Caco-2 (cell line): Measurements from ENCODE around the gene TSPAN1. TPM values are rescaled to one million over a fixed set of nuclear protein-coding genes. Genes with fewer than 3 reads are reported as not detected.

Experiments used
- BruUV-seq: library from RNA; stranded (reverse); fragments of 400-500 nt; replicated peaks from 2 replicates; lab custom pipeline; 2021; lab: Mats Ljungman, UMichigan
- CTCF ChIA-PET: fragments of 300-600 bp; sonication (Branson Sonifier 250); formaldehyde crosslinking; loops from one replicate; lab custom pipeline; 2022; ENCODE audit warnings: antibody characterized with exemption; lab: Charles Lee
- POLR2A ChIA-PET: fragments of 300-600 bp; sonication (Branson Sonifier 250); formaldehyde crosslinking; loops from one replicate; lab custom pipeline; 2022; ENCODE audit warnings: antibody characterized with exemption; lab: Charles Lee
- DNase-seq, 2 experiments: peaks; one replicate each; pipeline versions ENCODE4 v3.0.0 to v3.0.0-alpha.2; 2020 to 2022
- H3K27me3 ChIP-seq: replicated peaks from 2 replicates; pipeline ENCODE4 v1.6.0; 2011; ENCODE audit warnings: low read length; ENCODE audit not compliant: control insufficient read depth, insufficient read depth
- H3K36me3 ChIP-seq: 2 replicates; pipeline ENCODE4 v1.5.1; 2011; ENCODE audit warnings: low read length; ENCODE audit not compliant: control insufficient read depth, insufficient read depth
- H3K4me1 ChIP-seq: fragments of 250-450 bp; sonication (Bioruptor Pico); 2 replicates; pipeline ENCODE4 v1.5.1; 2020; ENCODE audit warnings: mild to moderate bottlenecking
- H3K4me3 ChIP-seq: 2 replicates; pipeline ENCODE4 v1.5.1; 2011; ENCODE audit warnings: low read depth, mild to moderate bottlenecking, control low read depth, low read length
- H3K9me3 ChIP-seq: fragments of 250-450 bp; sonication (Bioruptor Pico); 2 replicates; pipeline ENCODE4 v1.5.1; 2020; ENCODE audit warnings: mild to moderate bottlenecking, moderate library complexity
- H3K27ac Mint-ChIP-seq: one replicate; pipeline ENCODE4 v1.8.0; 2022; ENCODE audit warnings: mixed read lengths; ENCODE audit not compliant: unreplicated experiment
- H3K27me3 Mint-ChIP-seq: one replicate; pipeline ENCODE4 v1.8.0; 2022; ENCODE audit warnings: mixed read lengths; ENCODE audit not compliant: insufficient read depth, unreplicated experiment
- H3K36me3 Mint-ChIP-seq: one replicate; pipeline ENCODE4 v1.8.0; 2022; ENCODE audit warnings: mild to moderate bottlenecking, mixed read lengths; ENCODE audit not compliant: insufficient read depth, unreplicated experiment
- H3K4me1 Mint-ChIP-seq: one replicate; pipeline ENCODE4 v1.8.0; 2022; ENCODE audit warnings: low read depth, mixed read lengths; ENCODE audit not compliant: unreplicated experiment
- H3K4me3 Mint-ChIP-seq: one replicate; pipeline ENCODE4 v1.8.0; 2022; ENCODE audit warnings: mild to moderate bottlenecking, moderate library complexity, mixed read lengths; ENCODE audit not compliant: unreplicated experiment
- H3K9me3 Mint-ChIP-seq: one replicate; pipeline ENCODE4 v1.8.0; 2022; ENCODE audit warnings: mixed read lengths; ENCODE audit not compliant: unreplicated experiment
- intact Hi-C: fragments of 100-400 bp; cut with micrococcal nuclease; formaldehyde crosslinking; loops from one replicate; pipeline ENCODE4 v1.10.0; 2022; ENCODE audit not compliant: unreplicated experiment
- total RNA-seq: library from RNA; stranded (reverse); gene quantifications from 2 replicates; pipeline ENCODE4 v1.2.3, GENCODE V29; 2022
- TF ChIP-seq, protein P1 (sequence below), 2 experiments: fragments of 200-600 bp in 1 of 2; IDR thresholded peaks; 1 replicate in 1 of 2; 2 replicates in 1 of 2; pipeline versions ENCODE4 v1.5.1 to v1.8.0; 2011 to 2022; ENCODE audit warnings: antibody characterized with exemption in 1 of 2, control low read depth in 1 of 2, inconsistent platforms in 1 of 2, low read depth in 1 of 2, low read length in 1 of 2, mild to moderate bottlenecking in 1 of 2, moderate library complexity in 1 of 2; ENCODE audit not compliant: insufficient read depth in 1 of 2, severe bottlenecking in 1 of 2, unreplicated experiment in 1 of 2

TSPAN1 gene
- total RNA-seq, 1 experiment from 2014 or later, result 0.34 TPM

DNA sequence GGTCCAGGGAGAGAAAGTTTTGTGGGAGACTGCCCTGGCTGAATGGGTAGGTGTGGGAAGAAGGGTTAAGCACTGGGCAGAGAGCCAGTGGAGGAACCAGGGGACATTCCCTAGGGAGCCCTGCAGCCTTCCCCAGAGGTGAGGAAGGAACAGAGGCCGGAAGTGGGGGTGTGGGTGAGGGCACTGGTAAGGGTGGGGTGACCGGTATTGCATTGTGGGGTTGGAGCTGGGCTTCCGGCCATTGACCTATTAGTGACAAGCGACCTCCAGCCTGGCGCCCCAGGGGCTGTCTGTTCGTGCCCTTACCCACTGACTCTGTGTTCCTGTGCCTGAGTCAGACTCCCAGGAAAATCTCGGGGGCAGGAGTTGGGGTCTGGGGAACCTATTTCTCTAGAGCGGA lies 3.5 kb upstream of the TSPAN1 start:
- DNase-seq, result no peak
- H3K4me3 Mint-ChIP-seq, result no peak overlapping the region
- H3K27ac Mint-ChIP-seq, result no peak overlapping the region
- CTCF ChIA-PET, result no interaction called here
- POLR2A ChIA-PET, result no interaction called here
- Histone ChIP-seq H3K4me1 (peaks cover 10% of the 10 kb centered on the region; the same call in 1 of the 2 replicates), H3K4me3 (no peak overlapping the region), H3K9me3 (no peaks in the 10 kb centered on the region), H3K36me3 (no peaks in the 10 kb centered on the region), H3K27me3 (no peaks in the 10 kb centered on the region)
- H3K9me3 Mint-ChIP-seq, result no peaks in the 10 kb centered on the region
- intact Hi-C loops, result no loop called here
- no peaks in the 10 kb centered on the region for H3K27me3 Mint-ChIP-seq
- BruUV-seq, result no TSS peak
- H3K4me1 Mint-ChIP-seq, result peaks cover 5% of the 10 kb centered on the region
- no peaks in the 10 kb centered on the region for H3K36me3 Mint-ChIP-seq
- TF ChIP-seq, protein P1, sequence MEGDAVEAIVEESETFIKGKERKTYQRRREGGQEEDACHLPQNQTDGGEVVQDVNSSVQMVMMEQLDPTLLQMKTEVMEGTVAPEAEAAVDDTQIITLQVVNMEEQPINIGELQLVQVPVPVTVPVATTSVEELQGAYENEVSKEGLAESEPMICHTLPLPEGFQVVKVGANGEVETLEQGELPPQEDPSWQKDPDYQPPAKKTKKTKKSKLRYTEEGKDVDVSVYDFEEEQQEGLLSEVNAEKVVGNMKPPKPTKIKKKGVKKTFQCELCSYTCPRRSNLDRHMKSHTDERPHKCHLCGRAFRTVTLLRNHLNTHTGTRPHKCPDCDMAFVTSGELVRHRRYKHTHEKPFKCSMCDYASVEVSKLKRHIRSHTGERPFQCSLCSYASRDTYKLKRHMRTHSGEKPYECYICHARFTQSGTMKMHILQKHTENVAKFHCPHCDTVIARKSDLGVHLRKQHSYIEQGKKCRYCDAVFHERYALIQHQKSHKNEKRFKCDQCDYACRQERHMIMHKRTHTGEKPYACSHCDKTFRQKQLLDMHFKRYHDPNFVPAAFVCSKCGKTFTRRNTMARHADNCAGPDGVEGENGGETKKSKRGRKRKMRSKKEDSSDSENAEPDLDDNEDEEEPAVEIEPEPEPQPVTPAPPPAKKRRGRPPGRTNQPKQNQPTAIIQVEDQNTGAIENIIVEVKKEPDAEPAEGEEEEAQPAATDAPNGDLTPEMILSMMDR (IDR thresholded peaks at IDR 0.05; ENCODE audit: insufficient read depth in 1 of 2, low read depth in 1 of 2, low read length in 1 of 2, severe bottlenecking in 1 of 2, unreplicated experiment in 1 of 2), result no peak

DNA sequence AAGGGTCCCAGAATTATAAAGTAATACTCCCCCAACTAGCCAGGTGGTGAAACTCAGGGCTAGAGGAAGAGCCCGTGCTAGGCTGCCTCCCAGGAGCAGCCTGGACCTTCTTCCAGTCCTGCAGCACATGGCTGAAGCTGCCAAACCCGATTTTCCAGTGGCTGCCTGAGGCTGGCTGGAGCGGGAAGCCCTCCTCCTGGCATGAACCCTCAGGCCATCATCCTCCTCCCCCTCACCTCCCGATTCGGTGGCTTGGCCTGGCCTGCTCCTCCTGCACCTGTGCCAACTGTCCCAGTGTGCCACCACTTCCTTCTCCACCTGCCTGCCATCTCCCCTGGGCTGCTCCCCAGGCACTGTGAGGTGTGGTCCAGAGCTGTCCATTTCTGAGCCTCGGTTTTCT lies 3.0 kb upstream of the TSPAN1 start:
- POLR2A ChIA-PET, result no interaction called here
- no TSS peak for BruUV-seq
- Histone ChIP-seq H3K4me1 (peaks cover 10% of the 10 kb centered on the region; the same call in 1 of the 2 replicates), H3K9me3 (no peaks in the 10 kb centered on the region), H3K27me3 (no peaks in the 10 kb centered on the region), H3K4me3 (no peak overlapping the region), H3K36me3 (no peaks in the 10 kb centered on the region)
- no peaks in the 10 kb centered on the region for H3K9me3 Mint-ChIP-seq
- CTCF ChIA-PET, result no interaction called here
- H3K27ac Mint-ChIP-seq, result no peak overlapping the region
- H3K27me3 Mint-ChIP-seq, result no peaks in the 10 kb centered on the region
- H3K36me3 Mint-ChIP-seq, result no peaks in the 10 kb centered on the region
- peak; percentile 60 to 68 for DNase-seq
- TF ChIP-seq, protein P1 (IDR thresholded peaks at IDR 0.05; ENCODE audit: insufficient read depth in 1 of 2, low read depth in 1 of 2, low read length in 1 of 2, severe bottlenecking in 1 of 2, unreplicated experiment in 1 of 2), result no peak
- peaks cover 5% of the 10 kb centered on the region for H3K4me1 Mint-ChIP-seq
- no peak overlapping the region for H3K4me3 Mint-ChIP-seq
- intact Hi-C loops, result no loop called here

DNA sequence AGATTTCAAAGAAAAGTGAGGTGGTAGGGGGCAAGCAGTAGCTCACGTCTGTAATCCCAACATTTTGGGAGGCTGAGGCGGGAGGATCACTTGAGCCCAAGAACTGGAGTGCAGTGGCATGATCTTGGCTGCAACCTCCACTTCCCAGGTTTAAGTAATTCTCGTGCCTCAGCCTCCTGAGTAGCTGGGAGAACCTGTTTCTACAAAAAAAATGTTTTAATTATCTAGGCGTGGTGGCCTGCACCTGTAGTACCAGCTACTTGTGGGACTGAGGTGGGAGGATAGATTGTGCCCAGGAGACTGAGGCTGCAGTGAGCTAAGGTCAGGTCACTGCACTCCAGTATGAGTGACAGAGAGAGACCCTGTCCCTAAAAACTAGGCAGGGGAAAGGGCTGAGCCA lies 2.6 kb upstream of the TSPAN1 start:
- Histone ChIP-seq H3K4me1 (peaks cover 10% of the 10 kb centered on the region; the same call in 1 of the 2 replicates), H3K9me3 (no peaks in the 10 kb centered on the region), H3K36me3 (no peaks in the 10 kb centered on the region), H3K4me3 (no peak overlapping the region), H3K27me3 (no peaks in the 10 kb centered on the region)
- peaks cover 5% of the 10 kb centered on the region for H3K4me1 Mint-ChIP-seq
- no peak overlapping the region for H3K27ac Mint-ChIP-seq
- no peaks in the 10 kb centered on the region for H3K27me3 Mint-ChIP-seq
- CTCF ChIA-PET, result no interaction called here
- TF ChIP-seq, protein P1 (IDR thresholded peaks at IDR 0.05; ENCODE audit: insufficient read depth in 1 of 2, low read depth in 1 of 2, low read length in 1 of 2, severe bottlenecking in 1 of 2, unreplicated experiment in 1 of 2), result no peak
- no TSS peak for BruUV-seq
- intact Hi-C loops, result no loop called here
- H3K36me3 Mint-ChIP-seq, result no peaks in the 10 kb centered on the region
- no peak for DNase-seq
- H3K9me3 Mint-ChIP-seq, result no peaks in the 10 kb centered on the region
- POLR2A ChIA-PET, result no interaction called here
- no peak overlapping the region for H3K4me3 Mint-ChIP-seq
